ENCODE measurements around the gene SLC27A2.
A peak's percentile ranks its signal among the peaks of the same experiment; 100 is the strongest.

SLC27A2 gene

DNA sequence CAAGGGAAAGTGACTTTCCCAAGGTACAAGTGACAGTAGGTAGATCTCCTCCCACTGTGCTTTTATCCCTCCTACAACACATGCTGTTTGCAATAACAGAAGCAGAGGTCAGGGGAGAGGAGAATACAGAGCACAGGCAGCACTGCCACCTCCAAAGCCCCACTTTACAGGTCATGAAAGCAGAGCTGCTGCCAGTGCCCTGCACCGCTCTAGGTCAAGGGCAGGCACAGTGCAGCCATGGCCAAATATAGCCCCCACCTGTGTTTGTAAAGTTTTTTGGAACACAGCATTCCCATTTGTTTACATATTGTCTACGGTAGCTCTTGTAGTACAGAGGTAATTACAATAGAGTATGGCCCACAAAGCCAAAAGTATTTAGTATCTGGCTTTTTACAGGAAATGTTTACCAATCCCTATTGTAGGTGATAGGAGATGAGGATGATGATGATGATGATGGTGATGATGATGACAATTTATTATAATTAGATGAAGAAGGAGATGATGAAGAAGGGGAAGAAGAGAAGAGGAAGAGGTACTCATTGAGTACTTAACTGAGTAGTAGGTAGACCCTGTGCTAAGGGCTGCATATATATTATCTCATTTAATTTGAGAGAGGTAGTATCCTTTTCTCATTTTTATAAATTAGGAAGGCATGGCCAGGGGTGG, 63.1 kb downstream of the SLC27A2 start:
- no peak for DNase-seq

DNA sequence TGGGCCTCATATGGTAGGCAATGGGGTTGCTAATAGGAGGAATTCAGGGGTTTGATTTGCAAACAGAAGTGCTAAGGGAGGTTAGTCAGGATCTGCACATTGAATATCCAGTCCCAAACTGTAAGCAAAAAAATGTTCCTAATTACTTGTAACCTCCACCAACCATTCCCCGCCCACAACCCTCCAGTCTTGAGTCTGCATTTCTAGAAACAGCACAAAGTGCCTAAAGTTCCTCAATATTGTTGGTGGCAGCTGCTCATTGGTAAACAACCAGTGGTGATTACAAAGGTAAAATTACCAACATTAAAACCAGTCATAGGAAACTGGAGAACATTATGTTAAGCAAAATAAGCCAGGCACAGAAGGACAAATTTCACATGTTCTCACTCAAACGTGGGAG, 64.6 kb downstream of the SLC27A2 start:
- no peak for DNase-seq

DNA sequence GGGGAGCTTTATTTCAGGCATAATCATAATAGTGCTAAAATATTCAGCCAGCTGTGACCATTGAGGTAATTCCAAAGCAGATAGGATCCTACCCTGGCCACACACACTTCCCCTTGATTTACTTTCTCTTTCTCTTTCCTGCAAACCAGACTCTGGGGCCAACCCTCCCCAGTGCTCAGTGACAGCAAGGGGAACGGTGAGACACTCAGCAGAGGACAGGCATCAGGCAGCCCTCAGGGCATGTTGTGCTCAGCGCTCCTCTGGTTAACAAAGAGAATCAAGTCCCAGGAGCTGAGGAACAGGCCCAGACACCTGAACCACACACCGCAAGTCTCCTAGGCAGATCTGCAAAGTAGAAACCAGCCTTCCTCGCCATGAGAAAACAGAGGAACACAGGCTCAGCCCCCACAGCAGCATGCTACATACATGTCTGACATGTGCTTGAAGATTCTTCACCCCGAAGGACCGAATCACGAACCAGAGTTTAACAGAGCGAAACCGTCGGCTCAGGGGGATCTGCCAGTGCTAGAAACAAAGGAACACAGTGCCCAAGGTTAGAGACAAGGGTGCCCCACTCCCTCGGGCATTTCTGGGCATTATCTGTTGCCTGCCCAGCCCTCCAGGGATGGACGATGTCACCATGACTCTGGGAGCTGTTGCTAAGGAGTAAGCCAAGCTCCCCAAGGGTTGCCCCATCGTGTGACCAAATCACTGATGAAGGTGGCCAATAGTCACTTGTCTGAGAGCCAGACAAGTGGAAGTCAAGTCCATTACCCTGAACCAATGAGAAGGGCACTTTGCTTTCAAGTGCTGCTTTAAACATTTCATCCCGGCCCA, 66.0 kb downstream of the SLC27A2 start:
- no peak for DNase-seq

DNA sequence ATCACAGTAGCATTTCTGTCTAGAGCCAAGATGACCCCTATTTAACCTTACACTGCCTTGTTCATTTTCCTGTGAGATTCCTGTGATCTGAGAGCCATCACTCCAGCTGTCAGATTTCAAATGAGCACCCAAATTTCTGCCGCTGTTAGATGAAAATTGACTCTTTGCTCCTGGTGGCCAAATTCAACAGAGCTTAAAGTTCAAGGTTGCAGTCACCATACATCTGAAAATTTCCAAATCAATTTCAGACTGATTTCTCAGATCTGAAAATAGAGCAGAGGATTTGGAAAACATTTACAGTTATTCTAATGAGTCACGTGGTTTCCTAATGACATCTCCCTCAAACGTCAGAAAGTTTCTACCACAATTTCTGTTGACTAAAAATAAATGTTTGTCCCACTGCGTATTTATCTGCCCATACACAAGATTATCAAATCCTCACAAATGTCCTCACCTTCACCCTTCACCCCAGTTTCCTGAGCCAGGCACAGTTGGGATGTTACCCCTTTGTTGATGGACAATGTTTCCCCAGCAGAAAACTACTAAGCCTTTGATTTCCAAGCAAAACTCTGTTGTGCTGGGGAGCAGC, 67.1 kb downstream of the SLC27A2 start:
- no peak for DNase-seq

DNA sequence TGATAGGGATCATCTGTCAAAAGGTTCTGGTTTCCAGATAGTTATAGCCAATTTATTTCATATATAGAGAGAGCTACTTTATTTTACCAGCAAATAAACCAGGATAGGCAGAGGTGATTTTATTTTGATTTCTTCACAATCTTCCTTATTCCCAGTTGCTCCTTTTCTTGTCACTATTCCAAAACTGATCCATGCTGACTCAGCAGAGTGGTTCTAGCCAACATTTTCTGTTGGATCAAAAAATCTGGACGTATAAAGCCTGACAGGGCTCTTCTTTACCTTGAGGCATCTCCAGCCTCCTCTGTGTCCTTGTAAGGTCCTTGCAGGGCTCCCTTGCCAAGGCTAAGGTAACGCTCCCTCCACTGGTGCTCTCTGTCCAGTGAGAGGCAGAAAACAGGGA, 67.7 kb downstream of the SLC27A2 start:
- DNase-seq: no peak

DNA sequence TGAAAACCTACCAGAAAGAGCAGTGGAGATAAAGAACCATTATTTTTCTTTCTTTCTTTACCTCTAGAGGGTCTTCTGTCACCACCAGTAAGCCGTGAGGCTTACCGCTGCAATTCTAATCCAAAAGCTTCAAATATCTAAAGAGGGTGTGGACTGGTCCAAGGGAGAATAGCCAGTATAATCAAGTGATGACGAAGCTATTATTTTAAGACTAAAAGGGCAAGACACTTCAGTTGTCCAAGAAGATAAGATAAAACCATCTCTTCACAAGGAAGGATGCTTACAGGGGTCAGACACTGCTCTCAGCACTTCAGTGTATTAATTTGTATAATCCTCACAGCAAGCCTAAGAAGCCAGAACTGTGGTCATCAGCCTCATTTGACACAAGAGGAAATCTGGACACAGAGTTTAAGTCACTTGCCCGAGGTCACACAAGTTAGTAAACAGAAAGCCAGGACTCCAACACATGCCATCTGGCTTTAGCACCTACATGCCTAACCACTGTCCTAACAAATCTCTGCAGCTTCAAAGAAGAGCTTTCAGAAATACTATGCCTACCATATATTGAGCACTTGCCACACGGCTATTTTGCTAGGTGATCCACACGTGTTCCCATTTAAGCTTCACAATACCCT, 68.9 kb downstream of the SLC27A2 start:
- DNase-seq: no peak

DNA sequence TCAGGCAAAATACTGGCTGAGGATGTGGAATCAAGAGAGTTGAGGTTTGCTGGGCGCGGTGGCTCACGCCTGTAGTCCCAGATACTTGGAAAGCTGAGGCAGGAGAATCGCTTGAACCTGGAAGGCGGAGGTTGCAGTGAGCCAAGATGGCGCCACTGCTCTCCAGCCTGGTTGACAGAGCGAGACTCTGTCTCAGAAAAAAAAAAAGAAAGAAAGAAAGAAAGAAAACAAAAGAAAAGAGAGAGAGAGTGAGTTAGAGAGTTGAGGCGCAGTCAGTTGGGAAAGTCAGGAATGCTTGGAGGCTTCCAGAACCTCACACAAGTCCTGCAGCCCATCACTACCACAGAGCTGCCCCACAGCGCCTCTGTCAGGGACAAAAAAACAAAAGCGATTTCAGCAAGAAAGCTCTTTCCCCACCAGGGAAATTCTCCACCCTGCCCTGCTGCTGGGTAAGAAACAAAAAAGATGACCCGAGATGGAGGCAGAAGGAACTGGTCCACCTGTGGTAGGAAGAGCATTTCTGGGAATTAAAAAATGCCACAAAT, 69.7 kb downstream of the SLC27A2 start:
- no peak for DNase-seq

DNA sequence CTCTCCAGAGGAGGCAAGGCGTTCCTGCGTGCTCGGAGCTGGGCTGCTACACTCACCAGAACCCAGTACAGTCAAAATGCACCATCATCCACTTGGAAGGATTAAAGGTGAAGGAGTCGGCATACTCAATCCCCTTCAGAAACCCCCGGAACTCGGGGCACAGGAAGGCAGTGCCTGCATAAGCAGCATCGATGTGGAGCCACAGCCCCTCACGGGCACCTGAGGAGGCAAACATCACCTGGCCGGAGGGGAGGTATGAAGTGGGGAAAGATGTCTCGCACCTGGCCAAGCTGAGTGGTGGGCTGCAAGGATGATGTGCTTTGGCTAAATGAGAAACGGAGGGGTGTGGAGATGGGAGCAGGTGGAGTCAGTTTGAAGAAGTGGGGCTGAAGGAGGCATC, 70.6 kb downstream of the SLC27A2 start:
- DNase-seq: no peak

DNA sequence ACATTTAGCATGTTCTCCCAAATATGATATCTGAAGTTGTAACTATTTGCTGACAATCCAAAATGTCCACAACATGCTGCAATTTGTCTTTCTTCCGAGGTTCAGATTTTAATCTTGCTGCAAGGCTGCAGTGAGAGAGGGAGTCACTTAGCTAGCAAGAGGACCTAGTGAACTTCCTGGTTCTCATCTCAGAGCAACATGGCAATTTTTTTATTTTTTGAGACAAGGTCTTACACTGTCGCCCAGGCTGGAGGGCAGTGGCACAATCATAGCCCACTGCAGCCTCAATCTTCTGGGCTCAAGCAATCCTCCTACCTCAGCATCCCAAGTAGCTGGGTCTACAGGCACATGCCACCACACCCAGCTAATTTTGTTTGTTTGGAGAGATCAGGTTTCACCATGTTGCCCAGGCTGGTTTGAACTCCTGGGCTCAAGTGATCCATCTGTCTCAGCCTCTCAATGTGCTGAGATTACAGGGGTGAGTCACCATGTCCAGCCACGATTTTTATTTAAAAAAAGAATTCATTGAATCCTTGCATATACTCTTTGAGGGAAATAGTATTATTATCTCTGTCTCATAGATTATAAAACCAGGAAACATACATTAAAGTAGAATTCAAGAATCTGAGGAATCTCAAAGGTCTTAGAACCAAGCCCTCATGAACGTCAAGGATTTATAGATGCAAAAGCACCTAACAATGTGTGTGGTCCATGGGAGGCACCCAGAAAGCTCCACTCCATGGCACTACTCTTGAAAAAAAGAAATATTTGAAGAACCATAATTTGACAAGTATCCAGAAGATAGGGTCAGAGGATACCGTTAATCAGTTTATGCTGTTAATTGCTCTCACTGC, 74.4 kb downstream of the SLC27A2 start:
- peak; percentile 17 for DNase-seq

DNA sequence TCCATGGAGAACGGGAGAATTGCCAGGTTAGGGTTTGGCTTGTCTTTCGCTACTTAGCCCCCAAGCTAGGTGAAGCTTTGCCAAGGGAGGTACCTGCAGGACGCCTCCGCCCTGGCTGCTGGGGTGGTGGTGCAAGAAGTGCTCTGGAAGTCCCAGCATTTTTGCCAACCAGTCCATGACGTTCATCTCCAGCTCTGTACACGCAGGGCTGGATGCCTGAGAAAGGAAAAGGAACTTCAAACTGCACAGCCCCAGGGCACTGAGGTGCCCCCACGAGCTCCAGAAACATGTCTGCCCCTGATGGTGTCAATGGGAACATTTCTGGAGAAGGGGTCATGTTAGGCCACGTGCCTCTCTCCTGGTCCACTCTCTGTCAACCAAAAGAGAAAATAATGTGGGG, 75.3 kb downstream of the SLC27A2 start:
- DNase-seq: no peak

DNA sequence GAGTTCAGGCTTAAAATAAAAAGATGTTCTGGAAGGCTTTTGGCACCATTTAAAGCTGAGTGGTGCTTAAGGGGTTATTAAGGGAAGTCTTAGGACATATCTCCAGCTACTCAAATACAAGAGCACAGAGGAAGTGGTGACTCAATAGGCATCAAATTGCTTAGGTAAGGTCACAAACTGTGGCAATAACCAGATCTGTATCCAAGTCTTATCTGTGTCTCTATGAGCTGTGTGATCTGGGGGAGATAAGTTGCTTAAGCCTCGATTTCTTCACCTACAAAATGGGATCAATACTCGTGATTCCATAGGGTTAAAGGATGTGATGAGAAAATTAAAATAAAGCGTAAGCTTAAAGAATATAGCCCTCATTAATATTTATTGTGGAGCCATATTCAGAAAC, 75.9 kb downstream of the SLC27A2 start:
- DNase-seq: no peak

DNA sequence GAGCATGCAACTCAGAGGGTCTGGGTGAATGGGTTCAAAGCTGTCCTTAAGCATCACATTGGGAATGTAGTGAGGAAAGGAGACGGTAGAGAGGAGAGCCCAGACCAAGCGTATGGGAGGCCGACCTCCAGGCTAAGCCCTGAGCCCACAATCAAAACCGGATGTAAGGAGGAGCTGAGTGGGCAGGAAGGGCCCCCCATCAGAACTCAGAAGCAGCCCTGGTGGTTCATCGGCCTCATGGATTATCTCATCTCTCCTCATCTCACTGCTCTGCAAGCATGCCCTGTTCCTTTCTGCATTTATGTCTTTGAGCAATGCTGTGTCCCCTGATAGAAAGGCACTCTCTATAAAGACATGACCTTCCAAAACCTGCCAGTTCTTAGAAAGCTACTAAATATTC, 77.3 kb downstream of the SLC27A2 start:
- no peak for DNase-seq

DNA sequence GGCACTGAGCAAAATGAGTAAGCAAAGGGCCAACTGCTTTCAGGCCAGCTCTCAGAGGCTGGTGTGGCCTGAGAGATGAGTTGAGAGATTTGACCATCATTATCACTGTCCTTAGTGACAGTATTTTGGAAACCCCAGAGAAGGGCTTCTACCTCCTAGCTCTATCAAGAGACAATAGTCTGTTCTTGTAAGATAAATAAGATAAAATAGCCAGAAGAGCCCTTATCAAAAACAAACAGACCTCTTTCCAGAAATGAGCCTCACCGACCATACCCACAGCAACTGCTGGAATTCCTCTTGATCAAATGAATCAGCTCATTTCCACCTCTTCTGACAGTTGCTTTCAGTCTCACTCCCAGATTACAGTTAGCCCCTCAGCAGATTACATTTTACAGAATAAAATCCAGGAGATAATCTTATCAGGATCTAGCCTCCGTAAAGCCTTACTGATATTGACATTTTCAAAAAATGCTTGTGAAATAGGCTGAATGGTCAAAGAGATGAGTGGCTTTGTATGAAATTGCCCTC, 79.0 kb downstream of the SLC27A2 start:
- no peak for DNase-seq

DNA sequence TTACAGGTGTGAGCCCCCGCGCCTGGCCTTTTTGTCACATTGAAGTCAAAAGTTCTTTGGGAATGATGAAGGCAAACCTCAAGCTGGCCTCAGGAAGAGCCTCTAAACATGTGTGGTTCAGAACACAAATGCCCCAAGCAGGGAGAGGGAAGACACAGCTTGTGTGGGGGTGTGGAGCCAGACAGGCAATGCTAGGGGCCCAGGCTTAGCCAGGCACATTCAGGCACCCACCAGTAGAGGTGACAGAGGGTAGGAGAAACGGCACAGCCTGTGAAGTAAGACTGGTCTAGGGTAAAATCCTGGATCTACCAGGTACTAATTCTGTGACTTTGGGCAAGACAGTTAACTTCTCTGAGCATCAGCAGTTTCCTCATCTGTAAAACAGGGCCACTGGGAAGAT, 80.0 kb downstream of the SLC27A2 start:
- no peak for DNase-seq

DNA sequence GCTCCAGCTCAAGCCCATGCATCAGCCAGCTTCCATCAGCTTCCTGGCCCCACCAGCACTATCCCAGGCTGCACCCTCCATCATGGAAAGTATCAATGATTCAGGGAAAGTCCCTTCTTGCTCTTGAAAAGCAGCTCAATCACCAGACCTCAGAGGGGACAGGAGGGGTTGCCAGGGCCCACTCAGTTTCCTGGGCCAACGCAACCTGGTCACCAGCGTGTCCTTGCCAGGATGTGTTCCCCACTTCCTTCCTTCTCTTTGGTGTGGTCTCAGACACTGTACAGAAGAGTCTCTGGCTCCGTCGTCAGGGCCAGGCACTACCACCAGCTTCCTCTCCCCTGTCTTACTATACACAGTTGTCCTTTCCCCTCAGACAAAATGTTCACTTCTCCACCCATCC, 80.5 kb downstream of the SLC27A2 start:
- no peak for DNase-seq

DNA sequence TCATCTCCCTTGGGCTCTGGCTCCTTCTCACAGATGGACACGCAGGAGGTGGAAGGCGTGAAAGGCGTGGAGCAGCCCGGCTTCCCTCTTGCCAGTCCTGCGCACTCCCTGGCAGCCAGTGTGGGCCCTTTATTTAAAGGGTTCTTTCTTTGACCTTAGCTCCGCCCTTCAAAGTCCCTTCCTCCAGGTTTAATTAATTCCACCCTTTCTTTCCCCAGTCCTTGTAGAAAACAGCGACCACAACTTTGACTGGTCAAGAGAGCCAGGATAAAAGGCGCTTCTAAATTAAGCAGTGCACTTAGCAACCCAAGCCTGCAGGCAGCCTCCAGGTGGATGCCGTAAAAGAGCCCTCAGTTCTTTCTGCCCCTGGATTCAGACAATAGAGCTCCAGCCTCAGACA, 83.6 kb downstream of the SLC27A2 start, which contains the start of gene HDC:
Gene HDC (minus strand): TSS at position 107 of the 400 bp plus-strand sequence. CDS start 103 bp downstream, at position 4.
- no peak for DNase-seq

DNA sequence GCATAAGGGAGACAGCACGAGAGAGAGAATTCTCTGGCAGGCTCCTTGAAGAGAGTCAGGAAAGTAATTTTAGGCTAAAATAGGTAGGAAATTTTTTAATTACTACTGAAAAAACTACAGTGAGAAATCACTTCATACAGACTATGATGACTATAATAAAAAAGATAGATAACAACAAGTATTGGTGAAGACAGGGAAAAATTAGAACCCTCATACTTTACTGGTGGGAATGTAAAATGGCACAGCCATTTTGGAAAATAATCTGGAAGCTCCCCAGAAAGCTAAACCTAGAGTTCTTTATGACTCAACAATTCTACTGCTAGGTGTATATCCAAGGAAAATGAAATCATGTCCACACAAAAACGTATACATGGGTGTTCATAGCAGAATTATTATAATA, 85.6 kb downstream of the SLC27A2 start:
- no peak for DNase-seq

DNA sequence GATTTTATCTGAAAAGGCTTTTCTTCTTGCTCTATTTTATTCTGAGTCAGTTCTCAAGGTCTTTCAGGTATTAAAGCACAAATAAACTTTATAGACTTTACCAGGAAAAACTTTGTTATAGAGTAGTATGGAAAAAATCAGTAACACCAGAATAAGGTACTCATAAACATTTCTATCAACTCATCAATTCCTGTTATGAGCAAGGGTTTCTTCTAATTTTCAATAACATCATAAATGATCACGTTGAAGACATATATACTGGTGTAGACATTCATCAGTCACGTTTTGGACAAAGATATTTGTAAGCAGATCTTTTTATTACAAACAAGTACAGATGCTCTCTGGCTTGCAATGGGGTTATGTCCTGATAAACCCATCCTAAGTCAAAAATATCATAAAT, 93.1 kb downstream of the SLC27A2 start:
- DNase-seq: no peak

DNA sequence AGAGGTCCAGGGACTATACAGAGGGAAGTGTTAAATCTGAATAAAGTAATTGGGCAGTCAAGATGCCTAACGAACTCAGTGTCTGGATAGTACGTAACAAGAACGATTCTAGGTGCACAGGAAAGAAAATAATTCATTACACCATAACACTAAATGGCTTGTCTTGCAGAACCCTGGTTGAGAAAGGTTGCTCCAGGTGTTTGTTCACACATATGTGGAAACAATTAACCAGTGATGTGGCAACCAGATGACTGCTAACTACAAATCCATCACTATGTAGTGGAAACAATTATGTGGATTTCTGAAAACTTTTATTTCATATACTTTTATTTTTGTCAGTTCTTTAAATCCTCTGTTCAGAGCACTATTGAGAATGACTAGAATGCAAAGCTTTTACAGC, 93.9 kb downstream of the SLC27A2 start:
- no peak for DNase-seq

DNA sequence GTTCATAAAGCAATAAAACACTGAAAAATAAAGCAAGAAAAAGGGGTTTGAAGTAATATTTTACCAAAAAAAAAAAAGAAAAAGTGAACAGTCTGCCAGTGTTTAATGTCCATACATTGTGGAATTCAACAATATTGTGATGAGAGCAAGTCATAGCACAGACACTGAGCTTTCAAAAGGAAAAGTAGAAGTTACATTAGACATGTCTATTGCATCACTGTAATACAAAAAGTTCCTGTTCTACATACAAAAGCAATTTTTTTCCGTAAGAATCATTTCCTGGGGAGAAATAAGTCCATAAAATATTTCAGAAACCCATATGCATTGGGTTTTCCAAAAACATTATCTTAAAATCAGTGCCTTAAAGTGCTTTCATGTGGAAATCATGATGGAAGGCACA, 95.4 kb downstream of the SLC27A2 start:
- DNase-seq: no peak

DNA sequence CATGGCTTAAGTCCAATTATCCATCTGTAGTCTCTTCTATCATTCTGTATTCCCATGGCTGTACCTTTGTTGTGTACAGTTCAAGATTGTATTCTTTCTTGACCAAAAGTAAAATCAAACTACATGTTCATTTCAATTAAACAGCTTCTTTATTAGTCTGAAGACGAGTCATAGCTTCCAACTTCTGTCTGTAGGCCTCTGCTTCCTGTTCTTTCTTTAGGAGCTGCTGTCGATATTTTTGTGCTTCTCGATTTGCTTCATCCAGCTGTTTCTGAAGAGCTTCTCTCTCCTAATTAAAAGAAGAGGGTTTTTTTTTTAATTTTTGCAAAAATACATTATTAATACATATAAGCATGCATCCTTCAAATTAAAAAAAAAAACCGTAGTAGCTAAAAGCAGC, 96.5 kb downstream of the SLC27A2 start:
- no peak for DNase-seq

DNA sequence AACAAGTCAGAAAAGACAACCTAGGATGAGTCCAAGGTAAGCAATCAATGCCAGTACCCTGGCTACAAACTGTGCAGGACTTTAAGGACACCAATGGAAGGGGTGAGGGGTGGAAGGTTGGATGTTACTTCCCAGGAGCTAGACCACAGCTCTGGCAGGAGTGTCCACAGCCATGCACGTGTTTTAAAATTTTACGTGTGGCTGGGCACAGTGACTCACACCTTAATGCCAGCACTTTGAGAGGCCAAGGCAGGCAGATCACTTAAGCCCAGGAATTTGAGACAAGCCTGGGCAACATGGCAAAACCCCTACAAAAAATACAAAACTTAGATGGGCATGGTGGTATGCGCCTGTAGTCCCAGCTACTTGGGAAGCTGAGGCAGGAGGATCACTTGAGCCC, 98.3 kb downstream of the SLC27A2 start:
- no peak for DNase-seq
